GM19463 (cell line): ENCODE data around the gene SST.
"Not testable (repeated sequence)": the region's sequence is repeated elsewhere in the genome, so short reads cannot be mapped to it uniquely, and the experiment has no call there.

Experiments
- ATAC-seq: cut with Tn5 transposase; IDR thresholded peaks from one replicate; pipeline ENCODE4 v1.9.1; 2021; ENCODE audit warnings: mild to moderate bottlenecking, moderate library complexity; ENCODE audit not compliant: unreplicated experiment

SST gene

DNA sequence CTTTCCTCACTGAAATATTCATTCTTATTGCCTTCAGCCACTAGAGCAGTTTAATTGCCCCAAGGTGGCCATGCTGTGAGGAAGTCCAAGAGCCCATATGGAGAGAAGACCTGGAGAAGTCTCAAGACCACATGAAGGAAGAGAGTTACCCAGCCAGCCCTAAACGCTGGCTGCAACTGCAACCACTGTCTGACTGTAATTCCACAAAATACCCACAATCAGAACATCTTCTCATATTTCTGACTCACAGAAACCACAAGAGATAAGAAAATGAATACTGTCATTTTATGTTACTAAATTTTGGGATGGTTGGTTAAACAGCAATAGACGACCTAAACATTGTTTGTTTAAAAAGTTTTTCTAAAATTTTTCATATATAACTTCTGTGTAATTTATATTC is 14.7 kb upstream of the SST start:
- no peak for ATAC-seq

DNA sequence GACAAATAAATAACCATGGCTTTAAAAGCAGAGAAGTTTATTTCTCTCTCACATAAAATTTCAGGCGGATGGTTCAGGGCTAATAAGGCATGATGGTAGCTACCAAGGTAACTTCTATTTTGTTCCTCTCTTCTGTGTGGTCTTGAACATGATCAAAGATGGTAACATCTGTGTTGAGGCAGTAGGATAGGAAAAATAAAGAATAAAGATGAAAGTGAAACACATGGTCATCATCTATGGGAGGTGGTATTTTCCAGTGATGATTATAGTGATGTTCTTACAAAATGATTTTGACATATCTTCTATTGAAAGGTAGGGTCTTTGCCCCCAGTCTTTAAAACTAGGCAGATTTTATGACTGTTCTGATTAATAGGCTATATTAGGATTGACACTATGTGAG is 14.2 kb upstream of the SST start:
- ATAC-seq, result no peak

DNA sequence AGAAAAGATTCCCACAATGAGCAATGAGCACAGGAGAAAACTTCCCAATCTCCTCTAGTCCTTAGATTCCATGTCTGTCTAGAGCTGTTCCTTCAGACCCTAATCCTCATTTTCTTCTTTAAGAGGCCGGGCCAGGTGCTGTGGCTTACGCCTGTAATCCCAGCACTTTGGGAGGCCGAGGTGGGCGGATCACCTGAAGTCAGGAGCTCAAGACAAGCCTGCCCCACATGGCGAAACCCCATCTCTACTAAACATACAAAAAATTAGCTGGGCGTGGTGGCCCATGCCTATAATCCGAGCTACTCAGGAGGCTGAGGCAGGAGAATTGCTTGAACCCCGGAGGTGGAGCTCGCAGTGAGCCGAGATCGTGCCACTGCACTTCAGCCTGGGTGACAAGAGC is 11.6 kb upstream of the SST start:
- ATAC-seq, result not testable (repeated sequence)

DNA sequence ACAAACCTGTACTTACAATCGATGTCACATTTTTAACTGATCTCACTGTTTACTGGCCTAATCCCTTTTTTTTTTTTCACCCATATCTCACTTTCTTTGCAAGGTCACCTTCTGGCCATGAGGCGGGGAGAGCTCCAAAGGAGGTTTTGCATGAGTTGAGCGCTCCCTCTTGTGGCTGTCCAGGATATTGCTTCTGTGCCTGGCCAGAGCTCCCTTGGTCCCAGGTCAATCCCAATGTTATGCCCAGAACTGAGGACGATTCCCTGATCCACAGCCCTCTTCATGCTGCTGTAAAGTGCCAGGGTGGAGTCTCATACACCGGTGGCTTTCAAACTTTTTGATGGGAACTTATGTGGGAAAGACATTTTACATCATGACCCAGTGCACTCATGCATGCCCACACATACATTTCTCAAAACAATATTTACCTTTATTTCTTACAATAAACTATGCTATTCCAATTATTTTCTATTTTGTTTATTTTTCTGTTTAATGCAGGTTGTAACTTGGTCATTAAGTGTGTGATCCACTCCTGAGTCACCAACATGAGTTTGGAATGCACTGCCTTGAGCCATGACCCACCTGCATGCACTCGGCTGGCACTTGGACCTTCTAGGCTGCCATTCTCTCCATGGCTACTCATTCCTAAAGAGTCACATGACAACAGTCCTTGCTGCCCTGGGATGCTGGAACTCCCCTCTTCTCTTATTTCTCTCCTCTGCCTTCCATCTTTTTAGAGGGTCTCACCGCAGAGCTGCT is 9.6 kb upstream of the SST start:
- ATAC-seq, result peak; percentile 76

DNA sequence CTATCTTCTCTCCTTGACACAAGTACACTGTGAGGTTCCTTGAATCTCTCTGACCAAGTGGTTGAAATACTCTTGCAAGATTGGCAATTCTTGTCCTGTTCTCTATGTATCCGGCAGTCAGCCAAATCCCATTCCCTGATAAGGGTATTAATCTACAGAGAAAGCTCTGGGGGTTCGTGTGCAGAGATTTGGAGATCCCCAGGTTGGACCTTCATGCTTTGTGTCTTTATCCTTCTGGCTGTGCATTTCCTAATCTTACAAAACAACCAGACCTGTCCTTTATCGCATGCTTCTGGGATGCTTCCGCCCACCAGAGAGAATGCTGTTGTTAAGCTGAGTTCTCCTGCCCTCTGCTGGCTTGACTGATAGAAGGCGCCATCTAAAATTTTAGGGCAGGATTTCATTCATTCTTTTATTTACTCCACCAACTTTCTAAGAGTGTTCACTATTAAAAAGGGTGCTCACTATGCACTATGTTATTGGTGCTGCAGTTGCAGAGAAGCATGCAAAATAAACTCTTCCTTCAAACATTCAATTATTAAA is 8.6 kb upstream of the SST start:
- no peak for ATAC-seq

DNA sequence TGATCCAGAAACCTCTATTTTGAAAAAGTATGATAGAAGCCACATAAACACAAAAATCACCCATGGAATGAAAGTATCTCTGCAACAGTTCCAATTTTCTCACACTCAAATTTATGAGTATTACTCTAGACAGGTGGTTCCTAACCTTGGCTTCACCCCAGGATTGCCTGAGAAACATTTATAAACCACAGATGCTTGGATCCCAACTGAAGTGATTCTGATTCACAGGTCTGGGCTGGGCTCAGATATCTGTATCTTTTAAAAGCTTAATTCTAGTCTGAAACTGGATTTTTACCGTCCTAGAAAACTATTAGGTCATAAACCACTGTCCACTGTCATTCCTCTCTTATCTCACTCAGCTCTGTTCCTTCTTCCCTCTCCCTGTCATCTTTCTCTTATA is 7.4 kb upstream of the SST start:
- no peak for ATAC-seq

DNA sequence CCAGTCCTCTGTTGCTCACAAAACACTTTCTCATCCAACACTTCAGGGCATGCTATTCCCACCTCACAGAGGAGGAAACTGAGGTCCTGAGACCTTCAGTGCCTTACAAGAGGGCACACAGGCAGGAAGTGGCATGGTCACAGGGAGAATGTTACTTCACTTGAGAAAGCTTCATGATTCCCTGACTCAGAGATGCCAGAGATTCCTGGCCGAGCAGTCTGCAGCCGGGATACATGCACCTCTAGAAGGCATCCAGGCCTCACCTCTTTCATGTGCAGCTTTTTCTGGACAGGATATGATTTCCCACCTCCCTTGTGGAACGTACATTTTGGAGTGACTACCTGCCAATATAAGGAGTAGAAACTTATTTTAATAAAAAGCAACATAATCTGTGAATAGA is 2.8 kb upstream of the SST start:
- ATAC-seq, result no peak

DNA sequence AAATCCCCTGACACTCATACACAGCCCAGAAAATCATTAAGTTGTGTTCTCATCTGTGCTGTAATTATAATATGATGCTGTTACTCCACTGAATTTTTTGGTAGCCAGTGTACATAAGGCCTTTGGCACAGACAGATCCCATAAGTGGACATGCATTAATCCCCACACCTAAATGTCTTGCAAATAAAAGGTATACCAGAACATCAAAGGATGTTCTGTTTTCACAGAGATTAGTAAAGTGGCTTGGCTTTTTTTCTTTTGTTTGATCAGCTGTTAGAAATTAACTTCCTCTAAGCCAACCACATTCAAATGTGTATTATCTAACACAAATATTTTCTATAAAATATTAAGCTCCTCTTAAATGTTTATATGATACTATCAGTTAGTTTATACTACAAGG is 2.7 kb downstream of the SST start:
- ATAC-seq, result no peak

DNA sequence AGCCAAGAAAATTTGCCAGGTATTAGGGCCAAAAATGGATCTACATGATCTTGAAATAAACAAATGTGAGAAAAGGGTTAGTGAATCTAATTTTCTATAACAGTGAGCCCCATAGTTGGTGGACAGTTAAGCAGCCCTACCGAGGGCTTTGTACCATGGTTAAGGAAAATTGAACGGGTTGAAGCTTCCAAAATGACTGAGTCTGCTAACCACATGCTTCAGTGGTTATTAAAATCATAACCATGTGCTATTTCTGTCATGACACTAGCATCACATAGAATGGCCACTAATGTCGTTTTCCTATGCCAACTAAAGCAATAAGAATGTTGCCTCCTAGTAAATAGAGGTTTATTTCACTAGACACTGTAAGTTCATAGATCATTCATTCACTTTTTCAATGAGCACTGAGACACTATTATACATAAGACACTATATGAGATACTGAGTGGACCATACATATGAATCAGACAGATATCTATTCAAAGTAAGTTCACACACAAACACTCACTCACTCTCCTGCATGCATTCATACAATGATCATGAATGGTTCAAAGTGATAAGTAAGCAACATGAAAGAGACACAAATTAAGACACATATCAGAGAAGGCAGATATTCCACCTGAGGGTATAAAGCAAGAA is 4.3 kb downstream of the SST start:
- ATAC-seq, result no peak

DNA sequence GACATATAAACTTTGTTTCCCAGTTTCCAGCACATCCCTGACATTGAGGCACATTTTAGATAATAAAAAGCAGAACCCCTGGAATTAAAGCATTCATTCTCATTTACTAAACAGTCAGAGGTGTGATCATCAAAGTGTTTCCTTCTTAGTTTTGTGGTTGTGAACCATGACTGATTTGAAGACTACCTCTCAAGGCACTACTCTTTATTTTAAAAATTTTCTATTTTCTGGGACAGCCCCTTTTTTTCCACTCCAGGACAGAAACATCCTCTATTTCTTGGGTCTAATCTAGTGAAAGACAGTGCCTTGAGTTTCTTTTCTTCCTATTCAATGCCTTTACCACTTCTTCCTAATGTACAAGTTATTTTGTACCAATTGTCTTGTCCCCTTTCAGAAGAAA is 5.2 kb downstream of the SST start:
- no peak for ATAC-seq

DNA sequence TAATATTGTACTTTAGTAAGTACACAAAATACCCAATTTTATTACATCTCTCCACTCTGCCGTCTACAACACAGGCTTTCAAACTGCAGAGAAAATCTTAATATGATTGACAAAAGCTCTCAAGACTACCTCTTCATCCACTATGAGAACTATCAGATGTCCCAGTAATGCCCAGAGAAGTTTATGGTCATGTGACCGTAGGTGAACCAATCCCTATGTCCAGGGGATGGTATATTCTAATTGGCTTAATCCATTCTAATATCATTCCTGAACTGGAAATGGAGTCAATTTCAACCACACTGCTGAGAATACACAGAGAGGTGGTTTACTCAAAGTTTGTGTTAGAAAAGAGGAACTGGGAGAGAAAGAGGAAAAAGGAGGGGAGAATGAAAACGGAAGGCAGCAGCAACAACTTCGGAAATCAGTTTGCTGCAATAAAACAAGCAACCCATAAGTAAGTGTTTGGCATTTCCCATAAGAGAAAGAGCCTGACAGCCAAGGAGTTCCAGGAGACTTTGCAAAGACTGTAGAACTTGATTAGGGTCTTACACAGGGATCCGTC is 7.3 kb downstream of the SST start:
- no peak for ATAC-seq

DNA sequence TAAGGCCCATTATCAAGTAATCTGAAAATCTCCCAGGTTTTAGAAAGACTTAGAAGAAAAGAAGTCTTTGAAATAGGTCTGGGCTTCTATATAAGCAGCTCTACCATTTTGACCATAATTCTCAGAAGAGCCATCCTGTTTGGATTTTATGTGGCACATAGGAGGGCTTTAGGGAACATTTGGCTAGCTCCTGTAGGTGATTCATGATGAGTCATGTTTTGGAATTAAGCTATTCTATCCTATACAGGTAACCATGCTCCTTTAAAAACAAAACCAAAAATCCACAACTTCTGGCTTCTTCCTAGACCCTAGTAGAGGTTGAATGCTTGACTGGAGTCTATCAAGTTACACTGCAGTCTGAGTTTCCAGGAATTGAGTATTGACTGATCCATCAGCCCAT is 8.9 kb downstream of the SST start:
- no peak for ATAC-seq

DNA sequence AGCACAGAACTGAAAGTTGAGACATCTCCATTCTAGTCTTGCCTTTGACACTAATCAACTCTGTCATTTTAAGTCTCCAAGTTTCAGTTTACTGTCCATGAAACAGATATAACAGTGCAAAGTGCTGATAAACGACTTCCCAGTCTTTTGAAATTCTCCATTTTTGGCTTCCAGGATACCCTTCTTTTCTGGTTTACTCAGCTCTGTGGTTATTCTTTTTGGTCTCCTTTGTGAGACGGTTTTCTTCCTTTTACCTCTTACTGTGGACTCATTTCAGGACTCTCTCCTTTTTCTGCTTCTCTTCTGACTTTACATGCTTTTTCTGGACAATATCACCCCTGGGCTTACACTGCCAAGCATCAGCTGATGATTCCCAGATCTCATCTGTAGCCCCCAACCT is 18.9 kb downstream of the SST start:
- ATAC-seq, result no peak

DNA sequence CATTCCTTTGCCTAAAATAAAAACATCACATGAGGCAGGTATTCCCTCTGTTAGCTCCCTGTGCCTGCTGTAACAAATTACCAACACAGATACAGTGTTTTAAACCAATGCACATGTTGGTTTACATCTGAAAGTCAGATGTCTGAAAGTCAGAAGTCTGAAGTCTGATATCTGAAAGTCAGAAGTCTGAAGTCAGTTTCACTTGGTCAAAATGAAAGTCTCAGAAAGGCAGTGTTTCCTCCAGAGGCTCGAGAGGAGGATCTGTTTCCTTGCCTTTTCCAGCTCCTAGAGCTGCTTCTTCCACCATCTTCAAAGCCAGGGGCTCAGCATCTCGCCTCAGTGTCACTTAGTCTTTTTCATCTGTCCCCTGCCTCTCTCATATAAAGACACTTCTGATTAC is 22.0 kb downstream of the SST start:
- ATAC-seq, result peak; percentile 93

DNA sequence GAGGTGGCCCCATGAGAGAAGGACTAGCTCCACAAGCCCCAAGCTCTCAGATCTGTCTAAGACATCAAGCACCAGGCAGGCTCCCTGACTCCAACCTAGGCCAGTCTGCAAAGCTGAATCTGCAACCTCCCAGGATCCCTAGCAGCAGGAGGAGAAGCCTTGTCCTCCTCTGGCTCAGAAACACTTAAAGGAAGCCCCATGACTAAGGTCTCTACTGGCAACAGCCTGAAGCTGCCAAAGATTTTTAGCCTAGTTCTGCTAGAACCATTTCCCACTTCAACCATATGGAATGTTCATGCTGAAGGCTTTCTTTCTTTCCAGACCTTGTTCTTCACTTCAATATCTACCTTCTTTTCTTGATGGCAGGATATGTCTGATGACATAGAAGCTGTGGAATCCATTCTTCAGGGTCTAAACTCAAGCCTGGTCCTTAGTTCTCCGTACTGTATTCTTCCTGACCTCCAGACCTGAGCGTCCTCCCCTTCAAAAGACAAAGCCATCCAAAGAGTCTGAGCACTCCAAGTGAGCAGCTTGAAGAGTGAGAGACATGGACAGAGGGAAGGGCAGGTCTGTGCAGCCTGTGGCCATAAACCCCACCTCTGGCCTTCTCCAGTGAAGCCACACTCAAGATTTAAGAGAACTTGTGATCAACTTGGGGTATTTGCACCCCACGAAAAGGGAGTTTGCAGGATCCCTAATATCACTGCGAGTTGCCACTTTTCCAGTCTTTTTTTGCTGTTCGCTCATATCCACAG is 23.1 kb downstream of the SST start:
- ATAC-seq, result no peak

DNA sequence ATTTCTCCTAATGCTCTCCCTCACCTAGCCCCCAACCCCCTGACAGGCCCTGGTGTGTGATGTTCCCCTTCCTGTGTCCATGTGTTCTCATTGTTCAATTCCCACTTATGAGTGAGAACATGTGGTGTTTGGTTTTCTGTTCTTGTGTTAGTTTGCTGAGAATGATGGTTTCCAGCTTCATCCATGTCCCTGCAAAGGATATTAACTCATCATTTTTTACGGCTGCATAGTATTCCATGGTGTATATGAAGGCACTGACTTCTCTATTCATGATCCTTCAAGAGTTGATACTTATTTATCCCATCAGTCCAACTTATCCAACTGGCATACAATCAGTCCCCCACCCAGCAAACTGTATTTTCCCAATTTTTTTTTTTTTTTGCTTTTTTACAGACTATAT is 24.8 kb downstream of the SST start:
- ATAC-seq, result not testable (repeated sequence)

DNA sequence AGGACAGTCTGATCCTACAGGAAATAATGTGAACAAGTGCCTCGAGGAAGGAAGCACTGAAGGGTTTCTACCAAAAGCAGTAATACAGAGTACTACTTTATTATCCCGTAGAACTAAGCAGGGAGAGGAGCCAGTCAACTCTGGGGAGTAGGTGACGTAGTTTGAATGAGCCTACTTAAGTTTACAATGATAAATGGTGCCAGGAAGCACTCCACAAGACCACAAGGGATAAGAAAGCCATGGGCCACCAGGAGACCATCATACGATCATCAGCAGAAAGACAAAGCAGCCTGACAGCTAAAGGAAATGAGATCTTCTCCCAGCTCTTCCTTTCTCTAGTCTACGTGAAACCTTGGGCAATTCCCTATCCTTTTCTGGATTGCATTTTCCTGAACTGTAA is 27.3 kb downstream of the SST start:
- no peak for ATAC-seq

DNA sequence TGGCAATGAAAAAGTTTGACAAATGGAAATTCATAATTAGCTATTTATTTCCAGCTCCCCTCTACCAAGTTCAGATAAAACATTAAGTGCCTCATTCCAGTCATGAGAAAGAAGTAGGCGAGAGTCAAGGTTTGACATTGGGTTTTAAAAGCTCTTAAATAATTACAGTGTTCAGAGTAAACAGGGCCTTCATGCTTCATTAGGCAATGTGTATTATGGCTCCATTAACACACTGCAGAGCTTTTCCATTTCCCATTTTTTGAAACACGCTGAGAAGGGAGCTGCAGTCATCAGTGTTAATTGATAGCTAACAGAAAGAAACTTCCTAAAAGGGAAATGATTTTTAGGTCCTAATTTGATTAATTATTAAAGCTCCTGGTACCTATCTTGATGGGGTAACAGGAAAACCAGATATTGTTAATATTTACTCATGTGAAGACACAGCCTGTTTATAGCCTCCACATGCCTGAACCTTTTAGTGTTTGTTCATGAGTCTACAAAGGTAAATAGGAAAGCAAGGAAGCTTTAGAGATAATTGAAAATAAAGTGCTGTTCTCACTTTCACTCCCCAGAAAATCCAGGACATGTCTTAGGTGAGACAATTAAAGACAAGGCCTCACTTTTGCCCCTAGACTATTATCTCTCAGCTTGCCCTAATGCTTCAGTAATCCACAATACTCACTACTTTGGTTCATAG is 28.7 kb downstream of the SST start:
- ATAC-seq, result no peak

DNA sequence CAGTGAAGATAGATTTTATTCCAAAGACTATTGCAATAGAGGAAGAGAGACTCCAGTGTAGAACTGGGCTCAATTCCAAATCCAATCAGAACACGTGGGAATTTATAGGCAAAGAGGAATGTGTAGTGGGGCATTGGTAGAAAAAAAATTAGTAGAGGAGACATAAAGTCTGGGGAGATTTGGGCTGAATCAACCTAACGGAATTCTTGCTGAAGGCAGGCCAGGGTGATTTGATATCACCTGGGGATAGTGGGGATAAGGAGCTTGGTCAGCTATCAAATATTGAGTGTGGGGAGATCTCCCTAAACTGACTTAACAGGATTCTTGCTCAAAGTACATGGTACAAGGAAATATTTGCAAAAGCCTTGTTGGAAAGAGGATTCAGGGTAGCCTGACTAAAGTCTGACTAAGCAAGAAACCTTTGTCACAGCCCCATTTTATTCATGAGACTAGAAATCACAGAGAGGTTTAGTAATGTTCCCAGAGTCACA is 29.6 kb downstream of the SST start:
- no peak for ATAC-seq

DNA sequence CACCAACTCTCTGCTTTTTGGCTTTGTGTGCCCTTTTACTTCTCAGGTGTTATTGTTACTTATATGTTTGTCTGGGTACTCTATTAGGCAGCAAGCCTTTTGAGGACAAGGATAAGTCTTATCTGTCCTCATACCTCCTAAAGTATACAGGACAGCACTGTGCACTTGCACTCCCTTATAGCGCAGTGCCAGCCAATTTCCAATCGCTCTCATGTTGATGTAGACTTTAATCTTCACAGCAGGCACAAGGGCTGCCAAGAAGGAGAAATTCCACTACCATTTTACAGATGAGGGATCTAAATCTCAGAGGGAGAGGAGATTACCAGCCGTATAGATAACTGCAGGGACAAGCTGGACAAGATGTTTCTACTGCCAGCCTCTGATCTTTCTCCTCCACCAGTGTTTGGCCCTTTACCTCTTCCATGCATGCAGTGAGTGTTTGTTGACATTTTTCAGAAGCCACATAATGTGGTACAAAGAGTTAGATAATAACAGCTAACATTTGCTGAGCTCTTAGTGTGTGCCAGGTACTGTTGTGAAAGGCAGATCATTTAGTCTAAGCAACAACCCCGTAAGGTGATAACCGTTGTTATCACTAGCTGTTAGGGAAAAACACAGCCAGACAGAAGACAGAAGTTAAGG is 30.1 kb downstream of the SST start:
- no peak for ATAC-seq
